ENCODE data around the gene GBF1.

GRCh38 chr10:102384053-102384452 lies 138.7 kb downstream of the GBF1 start:
- TF ChIP-seq POLR2A (IDR thresholded peaks at IDR 0.05), result no peak
- no peak for TF ChIP-seq POLR2AphosphoS5 (IDR thresholded peaks at IDR 0.05)
- peak in 2 of 11 experiments; percentile 9 to 22 for TF ChIP-seq CTCF (IDR thresholded peaks at IDR 0.05 in 8 of 11, conservative IDR thresholded peaks at IDR 0.05 in 3 of 11)

Measured in spleen (tissue), 7 donors.